Limb (tissue), 2 donors: ENCODE results near the gene UNC5A.

Experiments
- DNase-seq, 2 donors: peaks; one replicate each; pipeline ENCODE4 v3.0.0-alpha.2; 2016; ENCODE audit errors: extremely low spot score in 2 of 2

UNC5A gene

GRCh38 chr5:176927562-176927961, 117.2 kb downstream of the UNC5A start:
- DNase-seq: no peak

- DNase-seq: no peak
Observed at GRCh38 chr5:176929654-176930053, 119.3 kb downstream of the UNC5A start.
